ENCODE data around the gene EDC3.

- TF ChIP-seq CTCF (IDR thresholded peaks at IDR 0.05), result no peak
- TF ChIP-seq POLR2A (IDR thresholded peaks at IDR 0.05), result no peak
These were observed 32.4 kb downstream of the EDC3 start for GRCh38 chr15:74663303-74664027.
